CD1c-positive myeloid dendritic cell (primary cell): ENCODE measurements around the gene PCBP1.
"Not testable (repeated sequence)": the region's sequence is repeated elsewhere in the genome, so short reads cannot be mapped to it uniquely, and the experiment has no call there.

Experiments used
- DNase-seq: peaks from one replicate; pipeline ENCODE4 v3.0.0-alpha.2; 2016; ENCODE audit errors: extremely low spot score

The PCBP1 gene

GRCh38 chr2:70081221-70081620 lies 6.1 kb upstream of the PCBP1 start:
- no peak for DNase-seq

DNA sequence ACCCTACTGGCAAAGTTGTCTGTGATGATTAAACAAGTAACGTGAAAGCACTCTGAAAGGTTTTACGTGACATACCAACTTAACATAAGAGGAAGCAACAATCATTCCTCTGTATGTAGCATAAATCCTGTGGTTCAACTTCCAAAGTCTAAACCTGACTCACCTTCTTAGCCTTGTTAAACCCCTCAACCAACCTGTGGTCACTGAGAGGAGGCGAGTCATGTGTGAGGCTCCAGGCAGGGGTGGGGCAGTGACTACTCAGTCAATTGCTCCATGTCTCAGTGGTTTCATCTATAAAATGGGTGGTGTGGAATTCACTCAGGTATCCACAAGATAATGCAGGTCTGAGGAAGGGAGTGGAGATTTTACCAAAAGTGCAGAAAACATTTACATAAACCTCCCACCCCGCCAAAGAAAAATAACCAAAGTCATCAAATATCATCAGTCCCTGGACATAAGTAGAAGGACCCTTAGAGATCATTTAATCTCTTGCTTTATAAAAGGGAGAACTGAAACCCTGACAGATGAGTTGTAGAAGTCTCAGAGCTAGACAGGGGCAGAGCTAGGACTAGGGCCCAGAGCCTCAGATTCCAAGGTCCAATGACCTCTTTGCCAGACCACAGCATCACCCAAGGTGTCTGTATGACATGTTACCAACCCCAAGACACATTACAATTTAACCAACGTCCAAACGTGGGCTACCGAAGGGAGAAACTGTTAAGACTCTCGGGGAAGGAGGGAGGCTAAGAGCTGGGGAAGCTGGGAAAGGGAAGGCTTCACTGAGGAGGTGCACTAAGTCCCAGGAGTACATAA lies 3.7 kb upstream of the PCBP1 start:
- DNase-seq = peak; percentile 66

GRCh38 chr2:70084973-70085710 lies 2.1 kb upstream of the PCBP1 start:
- DNase-seq = no peak

GRCh38 chr2:70085711-70086277 lies 1.5 kb upstream of the PCBP1 start:
- DNase-seq = no peak

DNA sequence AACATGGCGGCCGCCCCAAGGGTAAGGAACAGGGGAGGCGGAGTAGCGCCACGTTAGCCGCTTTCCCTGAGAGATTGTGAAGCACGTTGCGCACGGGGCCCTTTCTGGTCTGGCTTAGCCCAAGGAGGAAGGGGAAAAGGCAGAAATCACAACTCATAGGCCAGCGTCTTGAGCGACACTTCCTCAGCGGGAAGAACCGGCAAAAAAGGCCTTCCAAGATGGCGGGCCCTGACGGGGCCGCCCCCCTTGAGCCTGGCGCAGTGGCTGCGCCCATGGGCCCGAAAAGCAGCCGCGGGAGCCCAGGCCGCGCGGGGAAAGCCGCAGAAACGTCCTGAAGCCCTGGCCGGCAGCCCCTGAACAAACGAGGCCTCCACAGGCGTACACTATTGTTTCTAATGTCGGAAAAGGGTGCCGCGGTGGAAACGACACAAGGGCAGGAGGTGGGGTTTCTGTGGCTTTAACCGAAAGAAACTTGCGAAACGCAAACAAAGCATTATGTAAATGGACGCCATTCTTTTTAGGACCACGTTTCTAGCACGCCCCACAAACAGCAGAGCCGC lies 919 bp upstream of the PCBP1 start:
- DNase-seq = peak; percentile 92

- DNase-seq = peak; percentile 83
These were observed 673 bp downstream of the PCBP1 start for GRCh38 chr2:70087702-70088597.

- DNase-seq = no peak
These were observed 1.4 kb downstream of the PCBP1 start for GRCh38 chr2:70088598-70089219.

DNA sequence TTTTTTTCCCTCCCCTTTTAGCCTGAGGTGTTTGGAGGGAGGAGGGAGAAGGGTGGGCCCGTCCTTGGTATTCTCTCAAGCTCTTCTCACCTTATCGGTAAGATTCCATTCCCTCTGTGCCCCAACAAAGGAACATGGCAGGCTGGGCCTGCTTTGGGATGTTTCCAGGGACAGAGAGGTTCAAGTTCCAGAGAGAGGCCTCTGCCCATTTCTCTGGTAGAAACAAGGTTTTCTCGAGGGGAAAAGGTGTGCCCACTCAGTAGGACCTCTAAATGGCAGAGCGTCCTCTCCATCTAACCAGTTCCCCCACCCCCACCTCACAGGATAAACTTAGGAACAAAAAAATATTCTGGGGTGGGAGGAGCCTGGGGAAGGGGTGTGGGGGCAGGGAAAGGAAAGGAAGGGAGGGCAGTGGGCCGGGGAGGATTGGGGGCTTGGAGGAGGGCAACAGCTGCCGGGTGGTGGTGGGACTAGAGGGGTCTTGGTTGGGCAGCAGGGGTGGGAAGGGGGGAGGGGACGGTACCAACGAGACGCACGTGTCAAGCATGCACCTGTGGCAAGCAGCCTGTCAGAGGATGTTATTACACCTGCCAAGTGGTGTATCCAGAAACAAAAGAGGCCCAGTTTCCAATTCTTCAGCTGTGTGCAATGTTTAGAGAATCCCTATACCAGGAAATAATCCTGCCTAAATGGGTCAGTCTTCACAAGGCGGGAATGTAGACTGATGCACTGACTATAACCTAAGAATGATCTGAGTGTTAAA lies 2.1 kb downstream of the PCBP1 start:
- no peak for DNase-seq

GRCh38 chr2:70089983-70090525 lies 2.8 kb downstream of the PCBP1 start:
- DNase-seq = peak; percentile 48

- no peak for DNase-seq
These were observed 3.5 kb downstream of the PCBP1 start for GRCh38 chr2:70090706-70091334.

DNA sequence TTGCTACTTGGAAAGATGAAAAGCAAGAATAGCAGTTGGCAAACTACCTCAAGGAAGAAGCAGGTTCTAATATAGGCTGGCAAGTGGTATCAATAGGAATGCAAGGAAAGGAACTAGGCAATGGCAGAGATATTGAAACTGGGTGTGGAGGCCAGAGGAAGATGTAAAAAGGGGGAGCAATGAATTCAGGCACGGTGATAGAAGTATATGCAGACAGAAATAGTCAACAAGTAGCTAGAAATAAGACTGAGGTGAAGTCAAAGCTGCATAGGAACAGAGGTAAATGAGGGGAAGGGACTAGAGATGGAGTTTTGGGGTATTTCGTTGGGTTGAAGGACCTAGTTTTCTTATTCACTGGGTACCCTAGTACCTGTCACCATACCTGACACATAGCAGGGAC lies 4.1 kb downstream of the PCBP1 start:
- DNase-seq = no peak

DNA sequence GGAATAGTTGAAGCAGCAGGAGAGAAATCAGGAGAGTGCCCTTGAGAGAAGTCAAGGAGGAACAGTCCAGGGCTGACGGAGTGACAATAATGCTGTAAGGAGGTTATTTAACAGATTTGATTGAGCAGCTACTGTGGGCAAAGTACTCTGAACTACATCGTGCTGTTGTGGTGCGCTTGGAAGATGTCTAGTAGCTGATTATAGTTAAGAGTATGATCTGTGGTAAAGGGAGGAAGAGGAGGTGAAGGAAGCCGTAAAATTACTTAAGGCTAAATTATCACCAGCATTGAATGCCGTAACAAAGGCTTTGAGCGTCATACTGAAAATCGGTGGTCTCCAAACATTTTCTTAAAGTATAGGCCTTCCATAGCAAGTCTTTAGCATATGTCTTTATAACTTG lies 4.5 kb downstream of the PCBP1 start:
- DNase-seq = no peak

GRCh38 chr2:70092576-70093243 lies 5.4 kb downstream of the PCBP1 start:
- DNase-seq = not testable (repeated sequence)

GRCh38 chr2:70094171-70094977 lies 7.1 kb downstream of the PCBP1 start:
- DNase-seq = no peak

GRCh38 chr2:70094978-70095719 lies 7.9 kb downstream of the PCBP1 start:
- DNase-seq = peak; percentile 96

DNA sequence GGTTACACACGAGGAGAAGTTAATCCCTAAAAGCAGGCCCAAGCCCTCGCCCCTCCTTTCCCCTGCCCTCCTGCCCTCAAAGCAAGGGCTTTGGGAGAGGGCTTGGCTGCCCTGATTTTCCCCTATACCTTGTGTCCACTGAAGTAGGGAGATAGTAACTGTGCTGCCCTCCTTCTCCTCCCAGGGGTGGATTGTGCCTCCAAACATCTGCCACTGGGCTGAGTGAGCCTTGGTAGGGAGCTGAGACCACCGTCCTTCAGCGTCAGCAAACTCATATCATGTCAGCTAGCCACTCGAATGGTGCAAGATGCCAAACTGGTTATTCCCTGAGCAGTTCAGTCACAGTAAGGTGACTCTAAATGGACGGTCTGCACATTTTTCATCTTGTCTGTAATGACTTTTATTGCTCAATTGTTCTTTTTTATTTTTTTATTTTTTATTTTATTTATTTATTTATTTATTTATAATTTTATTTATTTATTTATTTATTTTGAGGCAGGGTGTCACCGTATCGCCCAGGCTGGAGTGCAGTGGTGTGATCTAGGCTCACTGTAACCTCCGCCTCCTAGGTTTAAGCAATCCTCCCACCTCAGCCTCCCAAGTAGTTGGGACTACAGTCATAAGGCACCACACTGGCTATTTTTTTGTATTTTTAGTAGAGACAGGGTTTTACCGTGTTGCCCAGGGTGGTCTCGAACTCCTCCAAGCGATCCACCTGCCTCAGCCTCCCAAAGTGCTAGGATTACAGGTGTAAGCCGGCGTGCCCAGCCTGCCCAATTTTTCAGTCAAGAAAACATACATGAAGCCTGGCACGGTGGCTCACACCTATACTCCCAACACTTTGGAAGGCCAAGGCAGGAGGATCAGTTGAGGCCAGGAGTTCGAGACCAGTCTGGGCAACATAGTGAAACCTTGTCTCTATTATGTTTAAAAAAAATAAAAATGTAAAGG lies 8.7 kb downstream of the PCBP1 start:
- no peak for DNase-seq
